ENCODE data around the gene SEC22C. TPM values are rescaled to one million over a fixed set of nuclear protein-coding genes. Genes with fewer than 3 reads are reported as not detected.
A peak's percentile ranks its signal among the peaks of the same experiment; 100 is the strongest.

Gene SEC22C
- total and polyA plus RNA-seq, 2 donors (not counting 1 experiment from before 2014, with no cell fraction given) = 50.8 to 86.0 TPM

DNA sequence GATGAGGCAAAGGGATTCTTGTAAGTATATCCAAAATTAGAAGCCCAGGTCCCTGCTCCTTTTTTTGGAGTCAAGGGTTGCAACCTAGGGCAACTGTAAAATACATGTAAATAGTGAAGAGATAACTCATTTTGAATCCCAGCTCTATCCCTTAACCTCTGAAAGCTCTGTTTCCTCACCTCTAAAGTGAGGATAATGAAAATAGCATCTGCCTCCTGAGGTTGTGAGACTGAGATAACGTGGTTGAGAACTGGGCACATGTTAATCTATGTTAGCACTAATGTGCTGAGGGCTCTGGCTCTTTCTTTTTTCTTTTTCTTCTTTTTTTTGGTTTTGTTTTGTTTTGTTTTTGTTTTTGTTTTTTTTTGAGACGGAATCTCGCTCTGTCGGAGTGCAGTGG, 13.9 kb upstream of the SEC22C start:
- TF ChIP-seq EZH2 (IDR thresholded peaks at IDR 0.05; ENCODE audit: low read length, missing control alignments) = no peak
- TF ChIP-seq, protein P1, sequence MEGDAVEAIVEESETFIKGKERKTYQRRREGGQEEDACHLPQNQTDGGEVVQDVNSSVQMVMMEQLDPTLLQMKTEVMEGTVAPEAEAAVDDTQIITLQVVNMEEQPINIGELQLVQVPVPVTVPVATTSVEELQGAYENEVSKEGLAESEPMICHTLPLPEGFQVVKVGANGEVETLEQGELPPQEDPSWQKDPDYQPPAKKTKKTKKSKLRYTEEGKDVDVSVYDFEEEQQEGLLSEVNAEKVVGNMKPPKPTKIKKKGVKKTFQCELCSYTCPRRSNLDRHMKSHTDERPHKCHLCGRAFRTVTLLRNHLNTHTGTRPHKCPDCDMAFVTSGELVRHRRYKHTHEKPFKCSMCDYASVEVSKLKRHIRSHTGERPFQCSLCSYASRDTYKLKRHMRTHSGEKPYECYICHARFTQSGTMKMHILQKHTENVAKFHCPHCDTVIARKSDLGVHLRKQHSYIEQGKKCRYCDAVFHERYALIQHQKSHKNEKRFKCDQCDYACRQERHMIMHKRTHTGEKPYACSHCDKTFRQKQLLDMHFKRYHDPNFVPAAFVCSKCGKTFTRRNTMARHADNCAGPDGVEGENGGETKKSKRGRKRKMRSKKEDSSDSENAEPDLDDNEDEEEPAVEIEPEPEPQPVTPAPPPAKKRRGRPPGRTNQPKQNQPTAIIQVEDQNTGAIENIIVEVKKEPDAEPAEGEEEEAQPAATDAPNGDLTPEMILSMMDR (conservative IDR thresholded peaks at IDR 0.05 in 1 of 2, IDR thresholded peaks at IDR 0.05 in 1 of 2; ENCODE audit: low read depth in 1 of 2, low read length in 2 of 2) = no peak

DNA sequence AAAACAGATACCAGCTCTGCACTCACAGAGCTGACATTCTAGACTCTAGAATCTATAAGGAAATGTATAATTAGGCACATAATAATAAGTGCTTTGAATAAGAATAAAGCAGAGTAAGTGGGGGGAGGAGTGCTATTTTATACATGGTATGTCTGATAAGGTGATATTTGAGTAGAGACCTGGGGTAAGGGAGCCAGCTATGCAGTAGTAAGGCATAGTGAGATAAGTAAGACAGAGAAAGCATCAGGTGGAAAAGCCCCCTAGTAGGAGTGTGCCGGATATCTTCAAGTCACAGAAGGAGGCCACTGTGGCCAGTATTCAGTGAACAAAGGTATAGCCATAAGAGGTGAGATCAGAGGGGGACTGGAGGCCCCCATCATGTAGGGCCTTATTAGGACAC, 11.9 kb upstream of the SEC22C start:
- Histone ChIP-seq H4K20me1 (ENCODE audit: control insufficient read depth, extremely low read depth, insufficient read depth, low read length) (no peaks in the 10 kb centered on the region), H3K4me2 (ENCODE audit: extremely low read depth, insufficient read depth, low read length) (no peak overlapping the region), H3K9me3 (ENCODE audit: control insufficient read depth, insufficient read depth, low read depth, low read length) (no peaks in the 10 kb centered on the region), H3K9ac (ENCODE audit: insufficient read depth, low read length) (no peak overlapping the region), H3K79me2 (ENCODE audit: control insufficient read depth, insufficient read depth, low read length) (peaks cover 8% of the 10 kb centered on the region), H3K27ac (ENCODE audit: insufficient read depth, low read length) (no peak overlapping the region), H2AFZ (ENCODE audit: low read length) (no peak overlapping the region), H3K4me3 (replicated peaks in 1 of 4; ENCODE audit: control extremely low read depth in 1 of 4, insufficient read depth in 1 of 4, low read depth in 3 of 4, low read length in 4 of 4) (no peak overlapping the region), H3K27me3 (ENCODE audit: control insufficient read depth, insufficient read depth, low read length) (no peaks in the 10 kb centered on the region), H3K36me3 (ENCODE audit: control insufficient read depth, insufficient read depth, low read length) (peaks cover 2% of the 10 kb centered on the region), H3K4me1 (ENCODE audit: control insufficient read depth, extremely low read depth, insufficient read depth, low read length) (peaks cover 5% of the 10 kb centered on the region)
- TF ChIP-seq, protein P1 (conservative IDR thresholded peaks at IDR 0.05 in 1 of 2, IDR thresholded peaks at IDR 0.05 in 1 of 2; ENCODE audit: low read depth in 1 of 2, low read length in 2 of 2) = no peak
- TF ChIP-seq EZH2 (IDR thresholded peaks at IDR 0.05; ENCODE audit: low read length, missing control alignments) = no peak
- no peak for DNase-seq (ENCODE audit: low read depth in 2 of 2)

More for the DNA sequence above, 13.9 kb upstream of the SEC22C start:
- Histone ChIP-seq H3K9me3 (ENCODE audit: control insufficient read depth, insufficient read depth, low read depth, low read length) (no peaks in the 10 kb centered on the region), H3K79me2 (ENCODE audit: control insufficient read depth, insufficient read depth, low read length) (peaks cover 8% of the 10 kb centered on the region), H3K4me3 (replicated peaks in 1 of 4; ENCODE audit: control extremely low read depth in 1 of 4, insufficient read depth in 1 of 4, low read depth in 3 of 4, low read length in 4 of 4) (no peak overlapping the region), H2AFZ (ENCODE audit: low read length) (no peak overlapping the region), H3K4me2 (ENCODE audit: extremely low read depth, insufficient read depth, low read length) (no peak overlapping the region), H3K27ac (ENCODE audit: insufficient read depth, low read length) (no peak overlapping the region), H3K4me1 (ENCODE audit: control insufficient read depth, extremely low read depth, insufficient read depth, low read length) (peaks cover 5% of the 10 kb centered on the region), H3K27me3 (ENCODE audit: control insufficient read depth, insufficient read depth, low read length) (no peaks in the 10 kb centered on the region), H3K9ac (ENCODE audit: insufficient read depth, low read length) (no peak overlapping the region), H4K20me1 (ENCODE audit: control insufficient read depth, extremely low read depth, insufficient read depth, low read length) (no peaks in the 10 kb centered on the region), H3K36me3 (ENCODE audit: control insufficient read depth, insufficient read depth, low read length) (peaks cover 2% of the 10 kb centered on the region)
- DNase-seq (ENCODE audit: low read depth in 2 of 2) = no peak

DNA sequence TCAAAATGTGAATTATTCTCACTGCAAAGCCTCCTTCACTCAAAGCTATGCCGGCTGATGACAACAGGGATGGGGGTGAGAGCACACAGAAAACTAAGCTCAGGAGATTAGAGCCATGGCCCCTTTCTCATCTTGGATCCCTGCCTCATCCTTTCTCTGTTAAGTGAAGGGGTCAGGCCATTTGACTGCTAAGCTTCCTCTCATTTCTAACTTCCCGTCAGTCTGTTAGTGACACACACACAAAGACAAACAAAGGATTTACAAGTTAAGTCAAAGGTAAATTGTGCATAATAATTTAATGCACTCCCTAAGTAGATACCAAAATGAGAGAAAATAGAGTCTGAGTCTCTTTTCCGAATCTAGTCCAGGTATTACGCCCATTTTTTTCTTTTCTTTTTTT, 10.0 kb upstream of the SEC22C start:
- Histone ChIP-seq H3K9me3 (ENCODE audit: control insufficient read depth, insufficient read depth, low read depth, low read length) (no peaks in the 10 kb centered on the region), H3K4me2 (ENCODE audit: extremely low read depth, insufficient read depth, low read length) (peak overlapping the region; percentile 98), H4K20me1 (ENCODE audit: control insufficient read depth, extremely low read depth, insufficient read depth, low read length) (no peaks in the 10 kb centered on the region), H3K36me3 (ENCODE audit: control insufficient read depth, insufficient read depth, low read length) (peaks cover 2% of the 10 kb centered on the region), H3K79me2 (ENCODE audit: control insufficient read depth, insufficient read depth, low read length) (peaks cover 8% of the 10 kb centered on the region), H3K27me3 (ENCODE audit: control insufficient read depth, insufficient read depth, low read length) (no peaks in the 10 kb centered on the region), H3K9ac (ENCODE audit: insufficient read depth, low read length) (no peak overlapping the region), H3K27ac (ENCODE audit: insufficient read depth, low read length) (peak overlapping the region; percentile 81), H2AFZ (ENCODE audit: low read length) (no peak overlapping the region), H3K4me3 (replicated peaks in 1 of 4; ENCODE audit: control extremely low read depth in 1 of 4, insufficient read depth in 1 of 4, low read depth in 3 of 4, low read length in 4 of 4) (peak overlapping the region; percentile 52 to 74 (median 68)), H3K4me1 (ENCODE audit: control insufficient read depth, extremely low read depth, insufficient read depth, low read length) (peaks cover 5% of the 10 kb centered on the region)
- no peak for DNase-seq (ENCODE audit: low read depth in 2 of 2)
- TF ChIP-seq, protein P1 (conservative IDR thresholded peaks at IDR 0.05 in 1 of 2, IDR thresholded peaks at IDR 0.05 in 1 of 2; ENCODE audit: low read depth in 1 of 2, low read length in 2 of 2) = no peak
- no peak for TF ChIP-seq EZH2 (IDR thresholded peaks at IDR 0.05; ENCODE audit: low read length, missing control alignments)
